ENCODE measurements around the gene OGFOD3. TPM values are rescaled to one million over a fixed set of nuclear protein-coding genes. Genes with fewer than 3 reads are reported as not detected.

Gene OGFOD3
- total and polyA plus RNA-seq, 9 of the 15 experiments (the other 6 are each of a cell fraction or from before 2014, with no cell fraction given), result 0.69 to 44.7 (median 18.9) TPM

GRCh38 chr17:82450357-82451106 is 32.1 kb upstream of the OGFOD3 start, which contains the start of gene CYBC1 (continued):
- TF ChIP-seq, protein P1, sequence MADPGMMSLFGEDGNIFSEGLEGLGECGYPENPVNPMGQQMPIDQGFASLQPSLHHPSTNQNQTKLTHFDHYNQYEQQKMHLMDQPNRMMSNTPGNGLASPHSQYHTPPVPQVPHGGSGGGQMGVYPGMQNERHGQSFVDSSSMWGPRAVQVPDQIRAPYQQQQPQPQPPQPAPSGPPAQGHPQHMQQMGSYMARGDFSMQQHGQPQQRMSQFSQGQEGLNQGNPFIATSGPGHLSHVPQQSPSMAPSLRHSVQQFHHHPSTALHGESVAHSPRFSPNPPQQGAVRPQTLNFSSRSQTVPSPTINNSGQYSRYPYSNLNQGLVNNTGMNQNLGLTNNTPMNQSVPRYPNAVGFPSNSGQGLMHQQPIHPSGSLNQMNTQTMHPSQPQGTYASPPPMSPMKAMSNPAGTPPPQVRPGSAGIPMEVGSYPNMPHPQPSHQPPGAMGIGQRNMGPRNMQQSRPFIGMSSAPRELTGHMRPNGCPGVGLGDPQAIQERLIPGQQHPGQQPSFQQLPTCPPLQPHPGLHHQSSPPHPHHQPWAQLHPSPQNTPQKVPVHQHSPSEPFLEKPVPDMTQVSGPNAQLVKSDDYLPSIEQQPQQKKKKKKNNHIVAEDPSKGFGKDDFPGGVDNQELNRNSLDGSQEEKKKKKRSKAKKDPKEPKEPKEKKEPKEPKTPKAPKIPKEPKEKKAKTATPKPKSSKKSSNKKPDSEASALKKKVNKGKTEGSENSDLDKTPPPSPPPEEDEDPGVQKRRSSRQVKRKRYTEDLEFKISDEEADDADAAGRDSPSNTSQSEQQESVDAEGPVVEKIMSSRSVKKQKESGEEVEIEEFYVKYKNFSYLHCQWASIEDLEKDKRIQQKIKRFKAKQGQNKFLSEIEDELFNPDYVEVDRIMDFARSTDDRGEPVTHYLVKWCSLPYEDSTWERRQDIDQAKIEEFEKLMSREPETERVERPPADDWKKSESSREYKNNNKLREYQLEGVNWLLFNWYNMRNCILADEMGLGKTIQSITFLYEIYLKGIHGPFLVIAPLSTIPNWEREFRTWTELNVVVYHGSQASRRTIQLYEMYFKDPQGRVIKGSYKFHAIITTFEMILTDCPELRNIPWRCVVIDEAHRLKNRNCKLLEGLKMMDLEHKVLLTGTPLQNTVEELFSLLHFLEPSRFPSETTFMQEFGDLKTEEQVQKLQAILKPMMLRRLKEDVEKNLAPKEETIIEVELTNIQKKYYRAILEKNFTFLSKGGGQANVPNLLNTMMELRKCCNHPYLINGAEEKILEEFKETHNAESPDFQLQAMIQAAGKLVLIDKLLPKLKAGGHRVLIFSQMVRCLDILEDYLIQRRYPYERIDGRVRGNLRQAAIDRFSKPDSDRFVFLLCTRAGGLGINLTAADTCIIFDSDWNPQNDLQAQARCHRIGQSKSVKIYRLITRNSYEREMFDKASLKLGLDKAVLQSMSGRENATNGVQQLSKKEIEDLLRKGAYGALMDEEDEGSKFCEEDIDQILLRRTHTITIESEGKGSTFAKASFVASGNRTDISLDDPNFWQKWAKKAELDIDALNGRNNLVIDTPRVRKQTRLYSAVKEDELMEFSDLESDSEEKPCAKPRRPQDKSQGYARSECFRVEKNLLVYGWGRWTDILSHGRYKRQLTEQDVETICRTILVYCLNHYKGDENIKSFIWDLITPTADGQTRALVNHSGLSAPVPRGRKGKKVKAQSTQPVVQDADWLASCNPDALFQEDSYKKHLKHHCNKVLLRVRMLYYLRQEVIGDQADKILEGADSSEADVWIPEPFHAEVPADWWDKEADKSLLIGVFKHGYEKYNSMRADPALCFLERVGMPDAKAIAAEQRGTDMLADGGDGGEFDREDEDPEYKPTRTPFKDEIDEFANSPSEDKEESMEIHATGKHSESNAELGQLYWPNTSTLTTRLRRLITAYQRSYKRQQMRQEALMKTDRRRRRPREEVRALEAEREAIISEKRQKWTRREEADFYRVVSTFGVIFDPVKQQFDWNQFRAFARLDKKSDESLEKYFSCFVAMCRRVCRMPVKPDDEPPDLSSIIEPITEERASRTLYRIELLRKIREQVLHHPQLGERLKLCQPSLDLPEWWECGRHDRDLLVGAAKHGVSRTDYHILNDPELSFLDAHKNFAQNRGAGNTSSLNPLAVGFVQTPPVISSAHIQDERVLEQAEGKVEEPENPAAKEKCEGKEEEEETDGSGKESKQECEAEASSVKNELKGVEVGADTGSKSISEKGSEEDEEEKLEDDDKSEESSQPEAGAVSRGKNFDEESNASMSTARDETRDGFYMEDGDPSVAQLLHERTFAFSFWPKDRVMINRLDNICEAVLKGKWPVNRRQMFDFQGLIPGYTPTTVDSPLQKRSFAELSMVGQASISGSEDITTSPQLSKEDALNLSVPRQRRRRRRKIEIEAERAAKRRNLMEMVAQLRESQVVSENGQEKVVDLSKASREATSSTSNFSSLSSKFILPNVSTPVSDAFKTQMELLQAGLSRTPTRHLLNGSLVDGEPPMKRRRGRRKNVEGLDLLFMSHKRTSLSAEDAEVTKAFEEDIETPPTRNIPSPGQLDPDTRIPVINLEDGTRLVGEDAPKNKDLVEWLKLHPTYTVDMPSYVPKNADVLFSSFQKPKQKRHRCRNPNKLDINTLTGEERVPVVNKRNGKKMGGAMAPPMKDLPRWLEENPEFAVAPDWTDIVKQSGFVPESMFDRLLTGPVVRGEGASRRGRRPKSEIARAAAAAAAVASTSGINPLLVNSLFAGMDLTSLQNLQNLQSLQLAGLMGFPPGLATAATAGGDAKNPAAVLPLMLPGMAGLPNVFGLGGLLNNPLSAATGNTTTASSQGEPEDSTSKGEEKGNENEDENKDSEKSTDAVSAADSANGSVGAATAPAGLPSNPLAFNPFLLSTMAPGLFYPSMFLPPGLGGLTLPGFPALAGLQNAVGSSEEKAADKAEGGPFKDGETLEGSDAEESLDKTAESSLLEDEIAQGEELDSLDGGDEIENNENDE (IDR thresholded peaks at IDR 0.05; ENCODE audit: low read depth, low read length), result no peak
- TF ChIP-seq ZBTB17 (CRISPR knock-in tag; IDR thresholded peaks at IDR 0.05) (no peak; the same call in 1 of the 2 replicates), PHF20 (IDR thresholded peaks at IDR 0.05; ENCODE audit: partially characterized antibody) (peak; percentile 80), THRAP3 (IDR thresholded peaks at IDR 0.05; ENCODE audit: borderline replicate concordance) (no peak), NCOA1 (IDR thresholded peaks at IDR 0.05; ENCODE audit: low read depth) (no peak), ZNF347 (CRISPR knock-in tag; IDR thresholded peaks at IDR 0.05; ENCODE audit: low read depth) (no peak), ETV1 (tag; conservative IDR thresholded peaks at IDR 0.05; ENCODE audit: low read depth) (peak; percentile 58), KAT8 (IDR thresholded peaks at IDR 0.05; ENCODE audit: low read depth) (no peak), HOMEZ (CRISPR knock-in tag; IDR thresholded peaks at IDR 0.05) (no peak), ZNF717 (CRISPR knock-in tag; IDR thresholded peaks at IDR 0.05) (no peak), ILF3 (IDR thresholded peaks at IDR 0.05; ENCODE audit: borderline replicate concordance) (no peak)
- TF ChIP-seq, protein P2, sequence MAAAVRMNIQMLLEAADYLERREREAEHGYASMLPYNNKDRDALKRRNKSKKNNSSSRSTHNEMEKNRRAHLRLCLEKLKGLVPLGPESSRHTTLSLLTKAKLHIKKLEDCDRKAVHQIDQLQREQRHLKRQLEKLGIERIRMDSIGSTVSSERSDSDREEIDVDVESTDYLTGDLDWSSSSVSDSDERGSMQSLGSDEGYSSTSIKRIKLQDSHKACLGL (CRISPR knock-in tag; IDR thresholded peaks at IDR 0.05; ENCODE audit: borderline replicate concordance, poor library complexity, severe bottlenecking), result no peak
- TF ChIP-seq, protein P3, sequence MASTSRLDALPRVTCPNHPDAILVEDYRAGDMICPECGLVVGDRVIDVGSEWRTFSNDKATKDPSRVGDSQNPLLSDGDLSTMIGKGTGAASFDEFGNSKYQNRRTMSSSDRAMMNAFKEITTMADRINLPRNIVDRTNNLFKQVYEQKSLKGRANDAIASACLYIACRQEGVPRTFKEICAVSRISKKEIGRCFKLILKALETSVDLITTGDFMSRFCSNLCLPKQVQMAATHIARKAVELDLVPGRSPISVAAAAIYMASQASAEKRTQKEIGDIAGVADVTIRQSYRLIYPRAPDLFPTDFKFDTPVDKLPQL (IDR thresholded peaks at IDR 0.05; ENCODE audit: extremely low read depth, insufficient read length), result no peak
